GM12872 (cell line): Measurements from ENCODE around the gene TECR.

Experiments
- TF ChIP-seq, protein P1 (sequence below): IDR thresholded peaks from 3 replicates; pipeline ENCODE4 v1.5.1; 2011; ENCODE audit warnings: low read depth, mild to moderate bottlenecking, low read length, moderate library complexity; ENCODE audit not compliant: insufficient read depth

Gene TECR

DNA sequence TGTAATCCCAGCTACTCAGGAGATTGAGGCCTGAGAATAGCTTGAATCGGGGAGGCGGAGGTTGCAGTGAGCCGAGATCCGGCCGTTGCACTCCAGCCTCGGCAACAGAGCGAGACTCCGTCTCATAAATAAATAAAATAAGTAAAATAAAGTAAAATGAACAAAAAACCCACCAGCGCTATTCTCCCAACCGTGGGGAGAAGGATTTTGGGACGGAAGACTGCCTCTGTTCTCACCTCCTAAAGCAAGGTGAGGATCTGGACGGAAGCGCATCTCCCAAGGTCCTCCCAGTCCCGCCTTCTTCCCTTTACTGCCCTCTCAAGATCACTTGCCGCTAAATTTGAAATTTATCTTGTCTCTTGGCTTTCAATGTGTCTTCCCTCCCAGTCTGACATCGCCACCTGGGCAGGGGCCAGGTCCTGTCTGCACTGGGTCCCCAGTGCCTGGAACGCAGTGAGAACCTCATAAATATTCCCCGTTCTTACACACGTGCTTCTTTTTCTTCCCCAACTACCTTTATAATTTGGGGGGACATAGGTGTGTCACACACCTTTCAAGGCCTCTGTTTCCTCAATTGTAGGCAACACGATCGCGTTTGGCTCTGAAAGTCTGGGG lies 10.0 kb upstream of the TECR start:
- TF ChIP-seq, protein P1, sequence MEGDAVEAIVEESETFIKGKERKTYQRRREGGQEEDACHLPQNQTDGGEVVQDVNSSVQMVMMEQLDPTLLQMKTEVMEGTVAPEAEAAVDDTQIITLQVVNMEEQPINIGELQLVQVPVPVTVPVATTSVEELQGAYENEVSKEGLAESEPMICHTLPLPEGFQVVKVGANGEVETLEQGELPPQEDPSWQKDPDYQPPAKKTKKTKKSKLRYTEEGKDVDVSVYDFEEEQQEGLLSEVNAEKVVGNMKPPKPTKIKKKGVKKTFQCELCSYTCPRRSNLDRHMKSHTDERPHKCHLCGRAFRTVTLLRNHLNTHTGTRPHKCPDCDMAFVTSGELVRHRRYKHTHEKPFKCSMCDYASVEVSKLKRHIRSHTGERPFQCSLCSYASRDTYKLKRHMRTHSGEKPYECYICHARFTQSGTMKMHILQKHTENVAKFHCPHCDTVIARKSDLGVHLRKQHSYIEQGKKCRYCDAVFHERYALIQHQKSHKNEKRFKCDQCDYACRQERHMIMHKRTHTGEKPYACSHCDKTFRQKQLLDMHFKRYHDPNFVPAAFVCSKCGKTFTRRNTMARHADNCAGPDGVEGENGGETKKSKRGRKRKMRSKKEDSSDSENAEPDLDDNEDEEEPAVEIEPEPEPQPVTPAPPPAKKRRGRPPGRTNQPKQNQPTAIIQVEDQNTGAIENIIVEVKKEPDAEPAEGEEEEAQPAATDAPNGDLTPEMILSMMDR = no peak

GRCh38 chr19:14519860-14520407 lies 9.5 kb upstream of the TECR start:
- TF ChIP-seq, protein P1 = no peak

DNA sequence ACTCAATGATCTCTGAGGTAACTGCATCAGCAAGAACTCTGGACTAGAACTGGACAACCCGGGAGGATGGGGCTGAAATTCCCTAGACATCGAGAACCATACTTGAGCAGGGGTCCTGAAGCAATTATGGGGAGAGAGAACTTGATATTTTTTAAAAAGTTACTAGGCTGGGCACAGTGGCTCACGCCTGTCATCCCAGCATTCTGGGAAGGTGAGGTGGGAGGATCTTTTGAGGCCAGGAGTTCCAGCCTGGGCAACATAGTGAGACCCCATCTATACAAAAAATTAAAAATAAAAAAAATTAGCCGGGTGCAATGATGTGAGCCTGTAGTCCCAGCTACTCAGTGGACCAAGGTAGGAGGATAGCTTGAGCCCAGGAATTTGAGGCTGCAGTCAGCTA lies 8.9 kb upstream of the TECR start:
- TF ChIP-seq, protein P1 = no peak

GRCh38 chr19:14525729-14526128 lies 3.7 kb upstream of the TECR start:
- TF ChIP-seq, protein P1 = no peak

DNA sequence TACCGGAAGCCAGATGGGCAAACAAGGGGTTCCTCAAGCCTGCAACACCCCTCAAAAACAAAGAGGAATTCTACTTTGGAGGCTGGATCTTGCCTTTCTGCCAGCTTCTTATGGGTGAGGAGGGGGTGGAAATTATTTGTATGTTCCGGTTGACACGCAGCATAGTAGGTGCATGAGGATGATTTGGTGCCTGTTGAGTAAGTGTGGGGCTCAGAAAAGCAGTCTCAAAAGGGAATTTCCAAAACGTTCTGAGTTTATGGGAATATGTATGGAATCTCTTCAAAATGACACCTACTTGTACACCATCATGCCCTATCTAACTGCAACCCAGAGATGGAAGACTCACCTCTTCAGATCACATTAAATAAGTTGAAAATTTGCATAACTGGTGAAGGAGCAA lies 3.0 kb upstream of the TECR start:
- TF ChIP-seq, protein P1 = no peak

DNA sequence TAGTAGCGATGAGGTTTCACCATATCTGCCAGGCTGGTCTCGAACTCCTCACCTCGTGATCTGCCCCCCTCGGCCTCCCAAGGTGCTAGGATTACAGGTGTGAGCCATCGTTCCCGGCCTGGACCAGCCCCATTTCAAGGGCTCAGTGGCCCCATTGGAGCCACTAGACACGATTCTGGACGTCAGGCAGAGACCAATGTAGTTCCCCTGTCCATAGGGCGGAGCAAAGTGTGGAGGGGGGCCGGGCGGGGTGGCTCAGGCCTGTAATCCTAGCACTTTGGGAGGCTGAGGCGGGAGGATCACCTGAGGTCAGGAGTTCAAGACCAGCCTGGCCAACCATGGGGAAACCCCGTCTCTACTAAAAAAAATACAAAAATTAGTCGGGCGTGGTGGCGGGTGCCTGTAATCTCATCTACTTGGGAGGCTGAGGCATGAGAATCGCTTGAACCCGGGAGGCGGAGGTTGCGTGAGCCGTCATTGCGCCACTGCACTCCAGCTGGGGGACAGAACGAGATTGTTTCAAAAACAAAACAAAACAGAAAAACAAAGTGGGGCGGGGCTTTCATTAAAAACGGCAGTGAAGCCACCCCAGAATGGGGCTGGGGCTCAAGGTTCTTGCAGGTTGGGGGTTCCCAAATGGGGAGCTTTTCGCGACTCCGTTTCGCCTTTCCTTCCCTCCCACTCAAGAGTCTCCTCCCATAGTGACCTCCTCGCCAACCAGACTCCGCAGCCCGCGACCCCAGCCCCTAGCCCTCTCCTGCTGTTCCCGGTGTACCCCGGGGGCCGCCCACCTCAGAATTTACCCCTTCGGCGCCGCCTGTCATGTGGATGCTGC lies 758 bp upstream of the TECR start:
- TF ChIP-seq, protein P1 = no peak

GRCh38 chr19:14530005-14530348 lies 583 bp downstream of the TECR start:
- TF ChIP-seq, protein P1 = no peak
